Measurements from ENCODE around the gene ITGA2.
"Not testable (repeated sequence)": the region's sequence is repeated elsewhere in the genome, so short reads cannot be mapped to it uniquely, and the experiment has no call there.

The ITGA2 gene

DNA sequence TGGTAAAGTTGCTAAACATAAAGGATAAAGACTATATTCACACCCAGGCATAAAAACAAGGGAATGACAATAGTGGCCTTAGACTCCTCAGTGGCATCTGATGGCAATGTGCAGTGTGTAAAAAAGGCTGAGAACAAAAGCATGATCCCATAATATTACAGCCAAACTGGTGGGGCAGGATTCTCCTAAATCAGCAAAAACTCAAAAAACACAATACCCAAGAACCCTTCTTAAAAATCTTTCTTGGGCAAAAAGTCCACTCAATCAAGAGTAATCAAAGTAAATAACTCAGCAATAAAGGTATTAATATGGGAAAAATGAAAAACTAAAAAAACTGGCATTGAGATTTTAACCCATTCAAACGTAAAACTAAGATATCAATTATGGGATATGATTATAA is 122.0 kb downstream of the ITGA2 start:
- Mint-ChIP-seq H3K27ac (peak overlapping the region; percentile 9), H3K27me3 (no peaks in the 10 kb centered on the region), H3K9me3 (no peaks in the 10 kb centered on the region), H3K4me3 (no peak overlapping the region), H3K4me1 (peaks cover 26% of the 10 kb centered on the region), H3K36me3 (peaks cover 2% of the 10 kb centered on the region)
- no peak for ATAC-seq

DNA sequence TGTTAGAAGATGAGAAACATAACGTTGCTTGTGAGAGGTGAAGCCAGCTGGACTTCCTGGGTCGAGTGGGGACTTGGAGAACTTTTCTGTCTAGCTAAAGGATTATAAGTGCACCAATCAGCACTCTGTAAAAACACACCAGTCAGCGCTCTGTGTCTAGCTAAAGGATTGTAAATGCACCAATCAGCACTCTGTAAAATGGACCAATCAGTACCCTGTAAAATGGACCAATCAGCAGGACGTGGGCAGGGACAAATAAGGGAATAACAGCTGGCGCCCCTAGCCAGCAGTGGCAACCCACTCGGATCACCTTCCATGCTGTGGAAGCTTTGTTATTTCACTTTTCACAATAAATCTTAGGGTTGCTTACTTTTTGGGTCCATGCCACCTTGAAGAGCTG is 123.2 kb downstream of the ITGA2 start:
- H3K9me3 Mint-ChIP-seq, H3K27ac Mint-ChIP-seq, H3K36me3 Mint-ChIP-seq, ATAC-seq, H3K4me3 Mint-ChIP-seq, H3K27me3 Mint-ChIP-seq: not testable (repeated sequence)
- peaks cover 19% of the 10 kb centered on the region for H3K4me1 Mint-ChIP-seq

DNA sequence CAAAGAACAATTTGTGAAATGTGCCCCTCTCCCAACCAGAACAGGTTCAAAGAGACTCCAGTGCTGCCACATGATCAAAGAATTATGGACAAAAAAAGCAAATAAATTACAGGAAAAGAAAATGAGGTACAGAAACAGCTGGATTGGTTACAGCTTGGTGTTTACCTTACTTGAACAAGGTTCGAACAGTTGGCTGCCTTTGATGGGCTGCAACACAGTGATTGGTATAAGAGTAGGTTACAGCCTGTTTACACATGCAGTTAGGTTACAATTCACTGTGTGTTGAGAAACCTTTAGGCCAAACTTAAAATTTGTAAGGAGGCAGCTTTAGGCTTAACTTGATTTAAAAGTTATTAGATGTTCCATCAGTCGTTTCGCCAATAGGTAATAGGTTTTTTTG is 123.8 kb downstream of the ITGA2 start:
- no peak overlapping the region for H3K27ac Mint-ChIP-seq
- no peaks in the 10 kb centered on the region for H3K36me3 Mint-ChIP-seq
- no peak overlapping the region for H3K4me3 Mint-ChIP-seq
- H3K27me3 Mint-ChIP-seq, result no peaks in the 10 kb centered on the region
- H3K4me1 Mint-ChIP-seq, result peaks cover 14% of the 10 kb centered on the region
- ATAC-seq, result no peak
- H3K9me3 Mint-ChIP-seq, result no peaks in the 10 kb centered on the region

DNA sequence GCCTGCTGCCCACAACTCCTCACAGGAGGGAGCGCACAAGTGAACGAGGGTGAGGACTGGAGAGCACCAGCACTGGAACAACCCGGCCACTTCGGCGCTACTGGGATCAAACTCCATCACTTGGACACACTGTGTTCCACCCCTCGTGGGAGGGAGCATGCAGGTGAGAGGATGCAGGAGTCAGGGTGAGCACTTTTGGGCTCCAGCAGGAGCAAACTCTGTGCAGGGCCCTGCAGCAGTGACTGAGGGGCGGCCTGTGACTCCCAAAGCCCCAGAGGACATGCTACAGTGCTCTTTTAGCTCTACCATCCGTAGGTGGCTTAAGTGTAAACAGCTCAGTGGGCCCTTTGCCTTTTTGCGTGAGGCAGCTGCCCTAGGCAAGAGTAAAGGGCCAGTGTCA is 124.8 kb downstream of the ITGA2 start:
- H3K9me3 Mint-ChIP-seq, result no peaks in the 10 kb centered on the region
- no peaks in the 10 kb centered on the region for H3K27me3 Mint-ChIP-seq
- H3K27ac Mint-ChIP-seq, result no peak overlapping the region
- H3K4me1 Mint-ChIP-seq, result peaks cover 14% of the 10 kb centered on the region
- no peak for ATAC-seq
- no peak overlapping the region for H3K4me3 Mint-ChIP-seq
- H3K36me3 Mint-ChIP-seq, result no peaks in the 10 kb centered on the region

DNA sequence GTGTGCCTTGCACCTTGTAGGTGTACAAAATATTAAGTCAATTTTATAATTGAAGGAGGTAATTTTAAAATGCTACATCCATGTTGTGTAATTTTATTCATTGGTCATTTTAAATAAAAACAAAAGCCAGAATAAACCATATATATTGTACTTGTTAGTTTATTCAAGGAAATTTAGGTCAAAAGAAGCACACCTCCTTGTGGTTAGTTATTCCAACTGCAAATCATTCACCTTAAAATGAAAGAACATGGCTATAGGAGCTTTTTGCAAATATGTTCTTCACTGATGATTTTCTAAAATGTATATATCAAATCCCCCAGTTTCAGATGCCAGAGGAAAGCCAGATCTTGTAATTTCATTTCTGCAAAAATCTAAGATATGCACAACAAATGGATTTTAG is 125.8 kb downstream of the ITGA2 start:
- Mint-ChIP-seq H3K9me3 (no peaks in the 10 kb centered on the region), H3K4me3 (no peak overlapping the region), H3K27me3 (no peaks in the 10 kb centered on the region), H3K27ac (no peak overlapping the region), H3K4me1 (peaks cover 11% of the 10 kb centered on the region), H3K36me3 (no peaks in the 10 kb centered on the region)
- ATAC-seq, result no peak

DNA sequence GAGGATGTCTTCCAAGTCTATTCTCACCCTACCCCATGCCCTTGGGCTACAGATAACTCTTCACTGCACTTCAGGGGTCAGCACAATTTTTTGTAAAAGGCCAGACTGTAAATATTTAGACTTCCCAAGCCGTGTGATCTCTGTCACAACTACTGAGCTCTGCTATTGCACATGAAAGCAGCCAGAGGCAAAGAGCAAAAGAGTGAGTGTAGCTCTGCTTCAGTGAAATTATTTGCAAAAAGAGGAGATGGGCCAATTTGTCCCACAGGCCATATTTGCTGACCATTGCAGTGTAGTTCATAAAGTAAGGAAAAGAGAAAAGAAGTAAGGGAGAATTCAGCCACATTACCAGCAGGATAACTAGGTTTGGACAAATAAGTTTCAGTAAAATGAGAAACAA is 127.4 kb downstream of the ITGA2 start:
- no peak for ATAC-seq
- Mint-ChIP-seq H3K4me1 (no peaks in the 10 kb centered on the region), H3K4me3 (no peak overlapping the region), H3K36me3 (no peaks in the 10 kb centered on the region), H3K9me3 (no peaks in the 10 kb centered on the region), H3K27ac (no peak overlapping the region), H3K27me3 (no peaks in the 10 kb centered on the region)

DNA sequence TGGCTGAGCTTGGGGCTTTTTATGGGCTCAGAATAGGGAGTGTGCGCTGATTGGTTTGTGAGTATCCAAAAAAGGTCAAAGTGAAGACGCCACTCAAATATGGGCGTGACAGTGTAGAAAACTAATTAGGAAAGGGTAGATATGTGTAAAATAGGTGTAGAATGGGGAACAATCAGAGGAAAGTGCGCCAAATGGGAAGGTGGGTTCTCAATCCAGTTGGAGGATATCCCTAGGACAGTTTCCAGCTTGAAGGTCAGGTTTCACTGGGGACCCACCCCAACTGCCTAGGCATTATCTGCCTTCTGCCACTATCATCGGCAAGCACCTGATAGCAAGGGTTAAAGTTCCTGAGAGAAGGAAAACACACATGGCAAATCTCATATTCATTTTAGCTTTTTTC is 129.7 kb downstream of the ITGA2 start:
- Mint-ChIP-seq H3K4me3 (no peak overlapping the region), H3K27me3 (no peaks in the 10 kb centered on the region), H3K4me1 (no peaks in the 10 kb centered on the region), H3K36me3 (no peaks in the 10 kb centered on the region), H3K9me3 (no peaks in the 10 kb centered on the region), H3K27ac (no peak overlapping the region)
- no peak for ATAC-seq

DNA sequence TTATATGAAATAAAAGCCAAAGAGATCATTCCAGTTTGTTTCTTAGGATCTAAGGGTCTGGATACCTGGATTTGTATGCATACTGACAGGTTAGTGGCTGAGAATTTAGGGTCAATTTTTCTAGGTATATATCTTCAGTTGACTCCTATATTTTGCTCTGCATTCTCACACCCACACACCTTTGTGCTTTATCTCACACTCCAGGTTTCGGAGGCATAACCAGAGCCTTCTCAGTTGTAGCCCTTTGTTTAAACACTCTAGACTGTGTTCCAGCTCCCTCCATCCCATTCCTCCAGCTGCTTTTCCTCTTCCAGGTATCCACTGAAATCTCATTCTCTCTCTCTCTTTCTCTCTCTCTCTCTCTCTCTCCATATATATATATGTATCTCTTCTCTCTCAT is 131.0 kb downstream of the ITGA2 start:
- H3K27ac Mint-ChIP-seq, result no peak overlapping the region

DNA sequence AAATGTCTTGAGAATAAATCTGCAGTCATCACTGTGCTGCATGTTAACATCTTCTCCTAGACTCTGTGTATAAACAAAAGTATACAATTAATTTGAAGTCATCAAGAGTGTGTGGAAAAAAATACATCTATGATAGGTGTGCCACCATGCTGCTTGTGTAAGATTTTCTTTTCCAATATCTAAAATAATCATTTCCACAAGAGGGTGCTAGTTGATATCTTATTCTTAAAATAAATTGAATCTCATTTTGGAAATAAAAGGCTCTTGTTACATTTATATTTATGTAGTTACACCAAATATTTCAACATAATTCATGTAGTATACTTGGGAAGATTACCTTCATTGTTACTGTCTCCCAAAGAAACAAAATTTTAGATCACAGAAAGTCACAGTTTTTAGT is 134.6 kb downstream of the ITGA2 start:
- no peaks in the 10 kb centered on the region for H3K9me3 Mint-ChIP-seq
- ATAC-seq, result no peak
- no peaks in the 10 kb centered on the region for H3K27me3 Mint-ChIP-seq
- H3K27ac Mint-ChIP-seq, result no peak overlapping the region
- H3K4me3 Mint-ChIP-seq, result no peak overlapping the region
- no peaks in the 10 kb centered on the region for H3K4me1 Mint-ChIP-seq
- H3K36me3 Mint-ChIP-seq, result no peaks in the 10 kb centered on the region

More for the DNA sequence above, 131.0 kb downstream of the ITGA2 start:
- Mint-ChIP-seq H3K9me3 (no peaks in the 10 kb centered on the region), H3K36me3 (no peaks in the 10 kb centered on the region), H3K4me3 (no peak overlapping the region), H3K27me3 (no peaks in the 10 kb centered on the region), H3K4me1 (no peaks in the 10 kb centered on the region)
- no peak for ATAC-seq

DNA sequence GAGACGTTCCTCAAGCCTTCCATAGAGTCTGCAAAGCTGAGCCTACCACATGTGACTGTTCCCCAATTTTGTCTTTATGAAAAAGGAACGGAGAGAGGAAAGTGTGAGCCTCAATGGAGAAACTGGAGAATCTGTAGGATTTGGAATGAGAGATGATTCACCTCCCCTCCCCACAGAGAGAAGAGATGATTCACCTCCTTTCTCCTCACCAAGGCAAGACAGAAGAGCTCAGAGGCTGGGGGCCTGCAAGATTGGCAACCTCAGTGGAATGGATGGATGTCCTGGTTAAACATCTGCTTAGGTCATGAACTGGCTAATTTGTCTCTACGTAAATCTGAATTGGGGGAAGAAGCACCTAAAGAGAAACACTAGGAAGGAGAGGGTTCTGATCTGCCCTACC is 137.4 kb downstream of the ITGA2 start:
- Mint-ChIP-seq H3K27me3 (no peaks in the 10 kb centered on the region), H3K36me3 (no peaks in the 10 kb centered on the region), H3K4me3 (no peak overlapping the region), H3K9me3 (peaks cover 3% of the 10 kb centered on the region), H3K4me1 (no peaks in the 10 kb centered on the region), H3K27ac (no peak overlapping the region)
- no peak for ATAC-seq

DNA sequence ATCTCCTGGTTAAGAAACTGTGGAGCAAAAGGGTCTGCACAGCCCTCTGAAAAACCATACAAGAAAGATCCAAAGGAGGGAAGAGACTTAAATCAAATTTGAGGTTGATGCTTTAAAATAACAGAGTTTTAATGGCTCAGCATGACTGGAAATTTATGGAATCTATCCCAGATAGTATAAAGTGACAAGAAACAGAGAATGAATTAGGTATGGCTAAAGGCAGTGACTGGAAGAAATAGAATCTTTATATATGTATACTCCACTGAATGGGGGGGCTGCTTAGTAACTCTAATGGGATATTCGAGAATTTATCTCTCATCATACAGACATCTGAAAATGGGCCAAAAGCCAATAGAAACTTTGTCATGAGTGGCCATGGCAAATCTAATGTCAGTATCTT is 138.0 kb downstream of the ITGA2 start:
- Mint-ChIP-seq H3K4me1 (no peaks in the 10 kb centered on the region), H3K27me3 (no peaks in the 10 kb centered on the region), H3K4me3 (no peak overlapping the region), H3K27ac (no peak overlapping the region), H3K9me3 (peaks cover 3% of the 10 kb centered on the region), H3K36me3 (no peaks in the 10 kb centered on the region)
- ATAC-seq, result no peak

DNA sequence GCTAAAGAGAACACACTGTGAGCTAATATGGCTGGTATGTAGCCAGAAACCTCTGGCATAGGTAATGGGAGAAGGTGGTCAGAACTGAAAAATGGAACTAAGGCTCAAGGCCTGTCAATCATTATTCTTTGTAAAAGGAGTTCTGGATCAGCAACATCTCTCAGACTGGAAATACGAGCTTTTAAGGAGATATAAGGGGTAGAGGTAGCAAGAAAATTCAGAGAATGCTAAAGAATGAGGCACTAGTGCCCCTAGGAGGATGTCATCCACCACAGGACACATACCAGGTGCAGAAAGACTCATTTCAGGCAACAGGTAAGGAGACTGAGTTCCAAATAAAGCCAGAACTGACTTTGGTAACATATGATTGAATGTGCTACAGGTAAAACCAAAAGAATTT is 139.3 kb downstream of the ITGA2 start:
- no peak overlapping the region for H3K27ac Mint-ChIP-seq
- H3K4me1 Mint-ChIP-seq, result no peaks in the 10 kb centered on the region
- H3K4me3 Mint-ChIP-seq, result no peak overlapping the region
- H3K36me3 Mint-ChIP-seq, result no peaks in the 10 kb centered on the region
- peaks cover 3% of the 10 kb centered on the region for H3K9me3 Mint-ChIP-seq
- ATAC-seq, result no peak
- no peaks in the 10 kb centered on the region for H3K27me3 Mint-ChIP-seq

DNA sequence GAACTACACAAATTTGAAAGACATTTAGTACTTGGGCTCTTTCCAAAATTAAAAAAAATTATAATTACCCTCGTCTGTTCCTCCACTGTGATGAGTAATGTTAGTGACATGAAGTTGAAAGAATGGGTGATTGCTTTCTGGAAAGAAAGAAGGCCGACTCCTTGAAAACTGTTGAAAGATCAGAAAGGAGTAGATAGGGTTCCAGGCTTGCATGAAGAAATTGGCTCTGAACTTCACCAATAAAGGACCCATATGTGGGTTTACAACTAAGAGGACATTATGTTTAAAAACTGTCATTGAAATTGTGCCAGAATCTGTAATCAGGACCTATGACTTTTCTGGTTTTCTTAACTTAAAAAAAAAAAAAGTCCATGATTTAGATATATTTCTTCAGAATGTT is 141.1 kb downstream of the ITGA2 start:
- Mint-ChIP-seq H3K36me3 (no peaks in the 10 kb centered on the region), H3K4me1 (no peaks in the 10 kb centered on the region), H3K4me3 (no peak overlapping the region), H3K27me3 (no peaks in the 10 kb centered on the region), H3K9me3 (peaks cover 3% of the 10 kb centered on the region), H3K27ac (no peak overlapping the region)
- ATAC-seq, result no peak

DNA sequence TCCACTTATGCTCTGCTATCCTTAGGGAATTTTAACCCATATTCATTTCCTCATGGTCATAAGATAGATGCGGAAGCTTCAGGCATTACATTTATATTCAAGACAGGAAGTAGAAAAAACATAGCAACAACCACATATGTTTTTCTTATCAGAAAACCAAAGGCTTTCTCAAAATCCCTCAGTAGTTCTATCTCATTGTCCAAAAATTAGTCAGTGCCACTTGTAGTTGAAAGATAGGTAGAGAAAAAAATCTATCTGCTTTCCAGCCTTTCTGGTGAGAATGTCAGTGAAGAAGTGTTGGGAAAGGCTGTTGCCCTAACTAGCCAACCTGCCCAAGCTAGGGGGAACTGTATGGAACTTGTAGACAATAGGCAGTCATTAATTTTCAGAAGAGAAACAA is 143.9 kb downstream of the ITGA2 start:
- Mint-ChIP-seq H3K9me3 (peaks cover 3% of the 10 kb centered on the region), H3K4me1 (no peaks in the 10 kb centered on the region), H3K4me3 (no peak overlapping the region), H3K36me3 (no peaks in the 10 kb centered on the region), H3K27ac (no peak overlapping the region), H3K27me3 (no peaks in the 10 kb centered on the region)
- ATAC-seq, result no peak
